GM18507 (cell line): ENCODE measurements around the gene PSME1.
A peak's percentile ranks its signal among the peaks of the same experiment; 100 is the strongest.

Experiments used
- DNase-seq: peaks from one replicate; pipeline ENCODE4 v3.0.0; 2011; ENCODE audit warnings: low read depth; ENCODE audit not compliant: insufficient read length; ENCODE audit errors: extremely low spot score
- FAIRE-seq: peaks from 2 replicates; lab custom pipeline; 2011; peaks lifted over from hg19 to GRCh38; lab: Jason Lieb, UNC

The PSME1 gene

DNA sequence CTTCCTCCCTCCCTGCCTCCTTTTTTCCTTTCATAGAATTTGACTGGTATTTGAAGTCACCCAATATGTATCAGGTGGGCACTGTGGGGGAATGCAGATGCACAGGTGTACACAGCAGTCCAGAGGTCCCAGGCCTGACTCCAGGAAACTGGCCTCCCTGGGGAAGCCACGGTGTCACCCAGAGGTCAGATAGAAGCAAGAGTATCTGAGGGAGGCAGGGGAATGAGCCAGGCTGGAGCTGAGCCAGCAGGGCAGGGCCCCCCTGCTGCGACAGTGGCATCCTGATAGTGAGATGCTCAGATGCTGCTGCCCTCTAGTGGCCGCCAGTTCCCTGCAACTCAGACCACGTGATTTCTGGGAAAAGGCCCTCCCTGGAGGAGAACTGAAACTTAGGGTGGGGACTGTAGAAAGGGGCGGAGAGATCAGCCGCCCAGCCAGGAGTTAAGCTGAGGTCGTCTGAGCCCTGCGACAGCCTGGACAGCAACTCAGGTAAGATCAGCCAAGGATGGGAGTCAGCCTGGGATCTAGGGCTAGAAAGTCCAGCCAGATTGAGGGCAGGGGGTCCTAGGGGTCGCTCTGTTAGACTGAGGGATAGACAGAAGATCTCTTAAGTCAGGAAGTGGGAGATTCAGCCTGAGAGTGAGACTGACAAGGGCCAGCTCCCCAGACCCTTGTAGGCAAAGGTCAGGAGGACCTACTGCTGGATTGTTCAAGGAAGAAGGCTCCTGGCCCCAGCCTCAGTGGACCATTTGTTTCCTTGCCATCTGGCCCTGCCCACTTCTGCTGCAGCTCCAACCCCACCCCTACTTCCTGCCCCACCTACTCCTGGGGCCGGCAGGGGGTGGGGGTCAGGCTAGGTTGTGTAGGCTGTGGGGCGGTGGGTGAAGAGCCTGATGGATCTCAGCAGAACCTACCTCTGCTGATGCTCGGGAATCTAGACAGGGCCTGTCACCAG lies 25.1 kb downstream of the PSME1 start, which contains the start of gene IRF9:
IRF9 (plus strand) TSS at position 416 of the 955 bp plus-strand sequence. CDS start 880 bp downstream, outside the sequence.
- peak; percentile 97 for FAIRE-seq
- peak; percentile 88 for DNase-seq

DNA sequence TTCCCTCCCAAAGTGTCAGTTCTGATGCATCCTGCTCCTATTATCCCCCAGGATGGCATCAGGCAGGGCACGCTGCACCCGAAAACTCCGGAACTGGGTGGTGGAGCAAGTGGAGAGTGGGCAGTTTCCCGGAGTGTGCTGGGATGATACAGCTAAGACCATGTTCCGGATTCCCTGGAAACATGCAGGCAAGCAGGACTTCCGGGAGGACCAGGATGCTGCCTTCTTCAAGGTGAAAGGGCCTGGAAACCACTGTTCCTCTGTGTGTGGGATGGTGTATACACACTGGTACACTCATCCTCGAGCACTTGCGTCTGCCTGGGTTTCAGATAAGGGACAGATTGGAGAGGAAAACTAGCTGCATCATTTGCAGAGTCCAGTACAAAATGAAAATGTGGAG lies 26.1 kb downstream of the PSME1 start:
- FAIRE-seq (no peak), DNase-seq (no peak)

DNA sequence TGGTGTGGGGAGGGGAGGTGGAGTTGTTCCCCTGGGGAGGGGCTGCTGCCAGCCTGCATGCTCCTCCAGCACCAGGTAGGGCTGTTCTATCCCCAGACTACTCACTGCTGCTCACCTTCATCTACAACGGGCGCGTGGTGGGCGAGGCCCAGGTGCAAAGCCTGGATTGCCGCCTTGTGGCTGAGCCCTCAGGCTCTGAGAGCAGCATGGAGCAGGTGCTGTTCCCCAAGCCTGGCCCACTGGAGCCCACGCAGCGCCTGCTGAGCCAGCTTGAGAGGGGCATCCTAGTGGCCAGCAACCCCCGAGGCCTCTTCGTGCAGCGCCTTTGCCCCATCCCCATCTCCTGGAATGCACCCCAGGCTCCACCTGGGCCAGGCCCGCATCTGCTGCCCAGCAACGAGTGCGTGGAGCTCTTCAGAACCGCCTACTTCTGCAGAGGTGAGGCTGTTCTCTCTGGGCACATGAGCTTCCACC lies 28.6 kb downstream of the PSME1 start:
- DNase-seq: no peak
- no peak for FAIRE-seq

DNA sequence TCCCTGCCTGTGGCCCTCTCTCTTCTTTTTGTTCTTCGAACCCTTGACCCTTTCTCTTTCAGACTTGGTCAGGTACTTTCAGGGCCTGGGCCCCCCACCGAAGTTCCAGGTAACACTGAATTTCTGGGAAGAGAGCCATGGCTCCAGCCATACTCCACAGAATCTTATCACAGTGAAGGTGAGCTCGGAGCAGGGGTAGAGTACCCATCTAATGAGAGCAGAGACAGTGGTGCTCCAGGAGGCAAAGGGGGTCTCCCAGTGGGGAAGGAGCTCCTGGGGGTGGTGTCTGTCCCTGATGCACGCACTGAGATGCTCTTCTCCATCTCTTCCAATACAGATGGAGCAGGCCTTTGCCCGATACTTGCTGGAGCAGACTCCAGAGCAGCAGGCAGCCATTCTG lies 29.8 kb downstream of the PSME1 start:
- DNase-seq (no peak), FAIRE-seq (no peak)

- FAIRE-seq: no peak
- DNase-seq: no peak
Measured at GRCh38 chr14:24167469-24168114, 31.6 kb downstream of the PSME1 start.

GRCh38 chr14:24171422-24172260 lies 35.6 kb downstream of the PSME1 start, which contains the start of gene REC8:
REC8 (plus strand) TSS chr14:24172080; CDS start chr14:24172553, 473 bp downstream.
- peak; percentile 94 for FAIRE-seq

DNA sequence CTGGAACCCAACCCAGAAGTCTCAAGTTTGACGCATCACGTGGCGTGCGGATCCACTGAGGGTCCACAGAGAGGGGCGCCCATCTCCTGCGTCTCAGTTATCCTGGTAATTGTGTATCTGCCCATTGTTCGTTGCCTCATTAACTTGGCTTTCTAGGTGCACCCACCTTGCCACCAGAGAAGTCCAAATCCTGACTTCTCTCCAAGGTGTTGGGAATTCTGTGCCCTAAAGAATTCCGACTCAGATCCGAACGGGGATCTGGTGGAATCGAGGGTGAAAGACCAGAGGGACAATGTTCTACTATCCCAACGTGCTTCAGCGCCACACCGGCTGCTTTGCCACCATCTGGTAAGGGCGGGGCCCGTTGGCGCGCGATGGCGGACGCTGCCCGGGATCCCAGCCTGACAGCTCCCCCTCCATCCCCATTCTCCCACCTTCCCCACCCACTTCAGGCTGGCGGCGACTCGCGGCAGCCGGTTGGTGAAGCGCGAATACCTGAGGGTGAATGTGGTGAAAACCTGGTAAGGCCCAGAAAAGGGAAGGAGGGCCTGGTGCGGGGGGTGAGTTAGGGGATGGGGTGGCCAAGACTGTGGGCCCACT lies 36.4 kb downstream of the PSME1 start:
- DNase-seq: no peak
- FAIRE-seq: no peak

More at GRCh38 chr14:24171422-24172260, 35.6 kb downstream of the PSME1 start, which contains the start of gene REC8:
- DNase-seq: peak; percentile 91

DNA sequence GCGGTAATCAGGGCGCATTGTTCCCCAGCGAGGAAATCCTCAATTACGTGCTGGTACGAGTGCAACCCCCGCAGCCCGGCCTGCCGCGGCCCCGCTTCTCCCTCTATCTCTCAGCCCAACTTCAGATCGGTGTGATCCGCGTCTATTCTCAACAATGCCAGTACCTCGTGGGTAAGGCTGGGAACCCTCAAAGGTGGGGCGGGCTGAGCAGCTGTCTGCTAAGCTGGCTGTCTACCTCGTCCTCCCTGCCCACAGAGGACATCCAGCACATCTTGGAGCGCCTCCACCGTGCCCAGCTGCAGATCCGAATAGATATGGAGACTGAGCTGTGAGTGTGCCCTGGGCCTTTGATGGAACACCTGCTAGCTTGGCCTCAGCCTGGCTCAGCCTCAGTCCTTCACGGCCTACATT lies 36.9 kb downstream of the PSME1 start:
- FAIRE-seq: no peak
- no peak for DNase-seq

DNA sequence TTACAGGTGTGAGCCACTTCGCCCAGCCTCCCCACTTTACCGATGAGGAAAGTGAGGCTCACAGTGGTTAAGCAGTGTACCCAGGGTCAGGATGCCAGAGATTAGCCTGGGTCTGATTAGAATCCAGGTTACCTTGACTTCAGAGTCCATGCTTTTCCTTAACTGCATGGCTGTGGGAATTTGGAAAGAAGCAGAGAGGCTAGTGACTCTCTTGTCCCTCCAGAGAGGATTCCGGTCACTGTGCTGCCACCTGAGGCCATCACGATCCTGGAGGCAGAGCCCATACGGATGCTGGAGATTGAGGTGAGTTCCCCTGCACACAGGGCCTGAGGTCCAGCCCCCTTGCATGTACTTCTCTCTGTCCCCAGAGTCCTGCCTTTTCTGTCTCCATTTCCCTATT lies 40.6 kb downstream of the PSME1 start:
- DNase-seq (no peak), FAIRE-seq (no peak)

GRCh38 chr14:24177041-24177825 lies 41.2 kb downstream of the PSME1 start:
- DNase-seq (no peak), FAIRE-seq (no peak)

- FAIRE-seq (no peak), DNase-seq (no peak)
Measured at GRCh38 chr14:24177891-24178290, 41.9 kb downstream of the PSME1 start.

DNA sequence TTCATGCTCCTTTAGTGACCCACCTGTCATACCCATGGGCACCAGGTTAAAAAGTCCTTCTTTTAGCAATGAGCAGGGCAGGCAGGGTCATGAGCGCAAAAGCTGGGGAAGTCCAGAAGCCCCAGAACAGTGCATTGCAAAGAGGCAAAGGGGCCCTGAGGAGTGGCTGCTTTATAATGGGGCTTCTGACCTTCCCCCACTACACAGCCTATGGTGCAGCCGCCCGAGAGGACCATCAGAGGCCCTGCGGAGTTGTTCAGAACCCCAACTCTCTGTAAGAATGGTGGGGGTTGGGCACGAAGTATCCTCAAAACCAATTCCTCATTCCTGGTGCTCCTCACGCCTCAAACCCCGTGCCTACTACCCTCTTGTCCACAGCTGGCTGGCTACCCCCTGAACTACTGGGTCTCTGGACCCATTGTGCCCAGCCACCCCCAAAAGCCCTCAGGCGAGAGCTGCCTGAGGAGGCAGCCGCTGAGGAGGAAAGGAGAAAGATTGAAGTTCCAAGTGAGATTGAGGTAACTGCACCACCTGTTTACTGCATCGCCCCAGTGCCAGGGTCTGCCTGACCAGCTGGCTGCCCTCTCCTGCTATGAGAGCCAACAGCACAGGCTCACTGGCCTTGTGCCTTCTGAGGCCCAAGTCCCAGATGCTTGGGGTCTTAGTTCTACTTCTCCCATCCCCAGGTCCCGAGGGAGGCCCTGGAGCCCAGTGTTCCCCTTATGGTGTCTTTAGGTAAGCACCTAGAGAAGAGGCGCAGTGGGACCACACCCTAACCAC lies 42.6 kb downstream of the PSME1 start:
- DNase-seq (no peak), FAIRE-seq (no peak)

GRCh38 chr14:24179294-24179960 lies 43.4 kb downstream of the PSME1 start:
- FAIRE-seq (no peak), DNase-seq (no peak)

DNA sequence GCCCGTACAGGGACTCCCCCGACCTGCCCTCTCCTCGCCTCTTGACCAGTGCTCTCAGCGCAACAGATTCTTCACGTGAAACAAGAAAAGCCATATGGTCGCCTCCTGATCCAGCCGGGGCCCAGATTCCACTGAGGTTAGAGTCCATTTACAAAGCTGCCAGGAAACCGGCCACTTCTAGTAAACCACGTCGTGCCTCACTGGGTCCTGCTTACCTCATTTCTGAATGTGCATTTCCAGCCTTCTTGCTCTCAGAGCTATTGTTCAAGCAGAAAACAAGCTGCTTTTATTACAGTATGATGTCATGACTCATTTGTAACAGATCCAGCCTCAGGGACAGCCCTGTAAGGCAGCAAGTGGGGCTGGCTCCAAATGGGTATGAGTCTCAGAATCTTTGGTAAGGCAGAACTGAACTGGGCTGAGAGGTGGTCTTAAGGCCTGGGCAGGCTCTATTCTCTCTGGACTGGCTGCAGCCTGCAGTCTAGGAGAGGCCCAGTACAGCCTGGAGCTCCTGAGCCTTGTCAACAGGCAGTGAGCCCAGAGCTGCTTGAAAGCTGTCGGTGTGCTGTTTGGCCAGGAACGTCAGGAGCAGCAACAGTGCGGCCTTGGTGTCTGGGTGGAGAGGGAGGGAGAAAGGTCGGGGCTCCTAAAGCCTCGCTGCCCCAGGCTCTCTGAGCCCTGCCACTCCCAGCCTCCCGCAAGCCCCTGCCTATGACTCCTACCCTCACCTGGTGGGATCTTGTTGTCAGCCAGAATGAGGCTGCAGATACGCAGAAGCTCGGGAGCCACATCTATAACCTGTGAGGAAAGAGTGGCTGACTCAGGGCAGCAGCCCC lies 44.2 kb downstream of the PSME1 start:
- FAIRE-seq (no peak), DNase-seq (no peak)

GRCh38 chr14:24181371-24182077 lies 45.5 kb downstream of the PSME1 start:
- no peak for FAIRE-seq
- DNase-seq: no peak
